Spleen (tissue), 7 donors: ENCODE results near the gene OXNAD1.

Experiments
- POLR2A ChIP-seq, 3 donors: fragments of 450-650 bp; IDR thresholded peaks; one replicate each; pipeline ENCODE4 v1.5.1; 2017; ENCODE audit warnings: antibody characterized with exemption in 3 of 3, mild to moderate bottlenecking in 1 of 3
- POLR2AphosphoS5 ChIP-seq, 3 donors: sonication (generic); formaldehyde crosslinking; IDR thresholded peaks; one replicate each; pipeline ENCODE4 v1.5.1; 2017; ENCODE audit warnings: antibody characterized with exemption in 3 of 3
- TF ChIP-seq, protein P1 (sequence below), 11 experiments: fragments of 200-600 bp in 7 of 11; fragments of 450-650 bp in 4 of 11; sonication (generic) in 4 of 11; IDR thresholded peaks in 8 of 11; conservative IDR thresholded peaks in 3 of 11; 1 replicate in 7 of 11; 2 replicates in 4 of 11; pipeline versions ENCODE4 v1.4.0 to v1.8.0; 2016 to 2021; ENCODE audit warnings: antibody characterized with exemption in 11 of 11, inconsistent platforms in 4 of 11, mild to moderate bottlenecking in 1 of 11
- donor health status: DM: no; HTN: no; CAD: no; lungs with moderate emphysema.
- donor health status: DM: no; HTN: no; CAD: no.
- donor health status: DM: no; HTN: no; CAD: no.

DNA sequence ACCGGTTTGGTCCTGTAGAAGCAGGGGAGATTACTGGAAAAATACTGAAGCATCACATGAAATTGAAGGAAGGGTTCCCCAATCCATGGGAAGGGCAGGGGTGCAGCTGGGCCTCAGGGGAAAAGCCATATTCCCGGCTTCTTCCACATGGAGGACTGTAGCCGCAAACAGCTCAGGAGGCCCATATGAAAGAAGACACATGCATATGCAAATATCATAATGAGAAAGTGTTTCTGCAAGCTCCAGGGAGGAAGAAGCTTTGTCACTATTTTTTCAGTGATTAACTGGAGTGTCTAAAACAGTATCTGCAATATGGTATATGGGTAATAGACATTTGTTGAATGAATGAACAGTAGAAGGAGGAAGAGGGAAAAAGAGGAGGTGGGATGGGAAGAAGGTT, 19.4 kb upstream of the OXNAD1 start:
- TF ChIP-seq, protein P1, sequence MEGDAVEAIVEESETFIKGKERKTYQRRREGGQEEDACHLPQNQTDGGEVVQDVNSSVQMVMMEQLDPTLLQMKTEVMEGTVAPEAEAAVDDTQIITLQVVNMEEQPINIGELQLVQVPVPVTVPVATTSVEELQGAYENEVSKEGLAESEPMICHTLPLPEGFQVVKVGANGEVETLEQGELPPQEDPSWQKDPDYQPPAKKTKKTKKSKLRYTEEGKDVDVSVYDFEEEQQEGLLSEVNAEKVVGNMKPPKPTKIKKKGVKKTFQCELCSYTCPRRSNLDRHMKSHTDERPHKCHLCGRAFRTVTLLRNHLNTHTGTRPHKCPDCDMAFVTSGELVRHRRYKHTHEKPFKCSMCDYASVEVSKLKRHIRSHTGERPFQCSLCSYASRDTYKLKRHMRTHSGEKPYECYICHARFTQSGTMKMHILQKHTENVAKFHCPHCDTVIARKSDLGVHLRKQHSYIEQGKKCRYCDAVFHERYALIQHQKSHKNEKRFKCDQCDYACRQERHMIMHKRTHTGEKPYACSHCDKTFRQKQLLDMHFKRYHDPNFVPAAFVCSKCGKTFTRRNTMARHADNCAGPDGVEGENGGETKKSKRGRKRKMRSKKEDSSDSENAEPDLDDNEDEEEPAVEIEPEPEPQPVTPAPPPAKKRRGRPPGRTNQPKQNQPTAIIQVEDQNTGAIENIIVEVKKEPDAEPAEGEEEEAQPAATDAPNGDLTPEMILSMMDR (IDR thresholded peaks at IDR 0.05 in 8 of 11, conservative IDR thresholded peaks at IDR 0.05 in 3 of 11): no peak
- TF ChIP-seq POLR2AphosphoS5 (IDR thresholded peaks at IDR 0.05) (no peak), POLR2A (IDR thresholded peaks at IDR 0.05) (no peak)
